Measurements from ENCODE around the gene KCND2. TPM values are rescaled to one million over a fixed set of nuclear protein-coding genes. Genes with fewer than 3 reads are reported as not detected.

Gene KCND2
- total and polyA plus RNA-seq, 2 of the 8 experiments (the other 6 are each of a cell fraction or from before 2014, with no cell fraction given) = 4.6 to 7.7 TPM

GRCh38 chr7:120600607-120601006 lies 327.6 kb downstream of the KCND2 start:
- H2BK15ac ChIP-seq (ENCODE audit: low read length) = no peak overlapping the region
- H3K27ac ChIP-seq (ENCODE audit: low read depth, low read length) = no peak overlapping the region
- no peak overlapping the region for H3K18ac ChIP-seq (ENCODE audit: extremely low read depth, low read length)
- no peak overlapping the region for H2AK5ac ChIP-seq (ENCODE audit: low read depth, low read length)
- no peak overlapping the region for H3K23ac ChIP-seq (ENCODE audit: insufficient read length)
- no peak overlapping the region for H3K14ac ChIP-seq (ENCODE audit: insufficient read length)
- no peak overlapping the region for H4K91ac ChIP-seq (replicated peaks; ENCODE audit: insufficient read length, low read length)
- H3K4me1 ChIP-seq (replicated peaks in 1 of 4; ENCODE audit: control insufficient read depth in 3 of 4, insufficient read depth in 4 of 4, low read length in 3 of 4) = no peaks in the 10 kb centered on the region
- no peak overlapping the region for H3K4me3 ChIP-seq (ENCODE audit: extremely low read depth in 1 of 4, insufficient read depth in 2 of 4, low read depth in 3 of 4, low read length in 4 of 4)
- WGBS, 2 experiments (ENCODE audit: extremely low coverage in 1 of 2, insufficient coverage in 1 of 2, insufficient read length in 1 of 2, insufficient replicate concordance in 2 of 2, low coverage in 1 of 2, low lambda C conversion rate in 2 of 2, missing lambda C conversion rate in 1 of 2) = 100% methylated on average over 1 of the region's 1 CpG; no CpG with 5 or more reads in 1 of the 2 experiments
- H2BK120ac ChIP-seq (replicated peaks; ENCODE audit: low read depth, low read length) = no peak overlapping the region
- H3K9ac ChIP-seq (replicated peaks in 1 of 4; ENCODE audit: extremely low read depth in 1 of 4, low read depth in 3 of 4, low read length in 3 of 4) = no peak overlapping the region
- CTCF ChIA-PET (ENCODE audit: partially characterized antibody) = no interaction called here
- no peaks in the 10 kb centered on the region for H3K23me2 ChIP-seq (ENCODE audit: low read depth, low read length)
- H2AFZ ChIP-seq (ENCODE audit: low read length) = no peak overlapping the region
- FAIRE-seq (no peak), DNase-seq (ENCODE audit: low read depth in 1 of 2, low spot score in 2 of 2) (no peak)
- H2BK20ac ChIP-seq (ENCODE audit: low read length) = no peak overlapping the region
- H3K79me2 ChIP-seq (ENCODE audit: control insufficient read depth in 1 of 2, insufficient read depth in 2 of 2, low read length in 2 of 2) = no peaks in the 10 kb centered on the region
- H2BK12ac ChIP-seq (ENCODE audit: low read depth, low read length) = no peak overlapping the region
- POLR2A ChIA-PET (ENCODE audit: partially characterized antibody) = no interaction called here
- no peaks in the 10 kb centered on the region for H3K79me1 ChIP-seq (ENCODE audit: low read depth, low read length)
- no peaks in the 10 kb centered on the region for H3K9me3 ChIP-seq (ENCODE audit: insufficient read depth in 2 of 2, low read depth in 1 of 2, low read length in 1 of 2)
- no peak overlapping the region for H2BK5ac ChIP-seq (ENCODE audit: low read depth, low read length)
- H3K27me3 ChIP-seq (replicated peaks in 1 of 4; ENCODE audit: control insufficient read depth in 3 of 4, extremely low read depth in 1 of 4, insufficient read depth in 3 of 4, low read length in 3 of 4) = peaks cover 0 to 1% (median 0%) of the 10 kb centered on the region in 4 experiments; a peak in 1 of 7 replicates
- no peak overlapping the region for H3K56ac ChIP-seq (replicated peaks; ENCODE audit: insufficient read length, low read depth, low read length)
- no peak overlapping the region for H4K8ac ChIP-seq (ENCODE audit: extremely low read depth, insufficient read depth, low read length)
- H3K36me3 ChIP-seq (ENCODE audit: control insufficient read depth in 2 of 4, insufficient read depth in 4 of 4, low read length in 3 of 4) = no peaks in the 10 kb centered on the region
- H4K5ac ChIP-seq (ENCODE audit: insufficient read length, low read depth, low read length) = no peak overlapping the region
- H3K4me2 ChIP-seq (ENCODE audit: insufficient read depth in 1 of 2, low read depth in 2 of 2, low read length in 2 of 2) = no peak overlapping the region
- no peak overlapping the region for H3K4ac ChIP-seq (replicated peaks; ENCODE audit: insufficient read length, low read depth, low read length)
- H4K20me1 ChIP-seq (replicated peaks in 1 of 2; ENCODE audit: control insufficient read depth in 1 of 2, insufficient read depth in 2 of 2, low read length in 2 of 2) = no peaks in the 10 kb centered on the region
- TF ChIP-seq RFX5 (IDR thresholded peaks at IDR 0.05; ENCODE audit: borderline replicate concordance, low read depth, low read length) (no peak), BACH1 (IDR thresholded peaks at IDR 0.05; ENCODE audit: low read length) (no peak), CEBPB (IDR thresholded peaks at IDR 0.05; ENCODE audit: low read depth, low read length) (no peak), KDM4A (IDR thresholded peaks at IDR 0.05; ENCODE audit: low read depth, low read length, severe bottlenecking) (no peak), TEAD4 (IDR thresholded peaks at IDR 0.05; ENCODE audit: low read depth, low read length) (no peak), POU5F1 (IDR thresholded peaks at IDR 0.05; ENCODE audit: low read depth, low read length) (no peak), NRF1 (IDR thresholded peaks at IDR 0.05; ENCODE audit: low read depth, low read length) (no peak), SUZ12 (IDR thresholded peaks at IDR 0.05; ENCODE audit: low read length) (no peak), POLR2A (IDR thresholded peaks at IDR 0.05; ENCODE audit: control extremely low read depth in 1 of 2, low read depth in 2 of 2, low read length in 2 of 2) (no peak), ATF2 (IDR thresholded peaks at IDR 0.05; ENCODE audit: low read length) (no peak), RBBP5 (IDR thresholded peaks at IDR 0.05; ENCODE audit: borderline replicate concordance, low read depth, low read length) (no peak), ASH2L (IDR thresholded peaks at IDR 0.05; ENCODE audit: low read length) (no peak), SIRT6 (IDR thresholded peaks at IDR 0.05; ENCODE audit: low read length) (no peak), EZH2 (IDR thresholded peaks at IDR 0.05; ENCODE audit: low read depth, low read length, severe bottlenecking) (no peak), TBP (IDR thresholded peaks at IDR 0.05; ENCODE audit: low read depth, low read length) (no peak)
